Glutamatergic neuron (in vitro differentiated cells): ENCODE results near the gene SPOCD1. TPM values are rescaled to one million over a fixed set of nuclear protein-coding genes. Genes with fewer than 3 reads are reported as not detected.

ENCODE experiments used
- DNase-seq: peaks from one replicate; pipeline ENCODE4 v3.0.0; 2022
- H3K27ac Mint-ChIP-seq: one replicate; pipeline ENCODE4 v1.8.0; 2020; ENCODE audit warnings: mild to moderate bottlenecking, mixed read lengths, inconsistent platforms; ENCODE audit not compliant: unreplicated experiment
- H3K27me3 Mint-ChIP-seq: one replicate; pipeline ENCODE4 v1.8.0; 2020; ENCODE audit warnings: mild to moderate bottlenecking, moderate library complexity, mixed read lengths, inconsistent platforms; ENCODE audit not compliant: unreplicated experiment
- H3K36me3 Mint-ChIP-seq: one replicate; pipeline ENCODE4 v1.8.0; 2020; ENCODE audit warnings: mild to moderate bottlenecking, mixed read lengths, inconsistent platforms; ENCODE audit not compliant: unreplicated experiment
- H3K4me1 Mint-ChIP-seq: one replicate; pipeline ENCODE4 v1.8.0; 2020; ENCODE audit warnings: mild to moderate bottlenecking, low read depth, mixed read lengths, inconsistent platforms; ENCODE audit not compliant: unreplicated experiment
- H3K4me3 Mint-ChIP-seq: one replicate; pipeline ENCODE4 v1.8.0; 2020; ENCODE audit warnings: mild to moderate bottlenecking, mixed read lengths, inconsistent platforms; ENCODE audit not compliant: unreplicated experiment
- H3K9me3 Mint-ChIP-seq: one replicate; pipeline ENCODE4 v1.8.0; 2020; ENCODE audit warnings: mild to moderate bottlenecking, moderate library complexity, mixed read lengths, inconsistent platforms; ENCODE audit not compliant: unreplicated experiment
- total RNA-seq: library from RNA; stranded (reverse); fragmentation: NEBNext Ultra II Directional; extraction: Animal tissue kit (Norgen Biotek cat#: 25700); gene quantifications from one replicate; pipeline ENCODE4 v1.2.1, GENCODE V29; 2021; ENCODE audit not compliant: unreplicated experiment
- TF ChIP-seq, protein P1 (sequence below): fragments of 200-600 bp; sonication (generic); IDR thresholded peaks from one replicate; pipeline ENCODE4 v1.5.0; 2021; ENCODE audit not compliant: partially characterized antibody, unreplicated experiment

The SPOCD1 gene
- total RNA-seq, 1 donor from 2014 or later = 0.74 TPM

DNA sequence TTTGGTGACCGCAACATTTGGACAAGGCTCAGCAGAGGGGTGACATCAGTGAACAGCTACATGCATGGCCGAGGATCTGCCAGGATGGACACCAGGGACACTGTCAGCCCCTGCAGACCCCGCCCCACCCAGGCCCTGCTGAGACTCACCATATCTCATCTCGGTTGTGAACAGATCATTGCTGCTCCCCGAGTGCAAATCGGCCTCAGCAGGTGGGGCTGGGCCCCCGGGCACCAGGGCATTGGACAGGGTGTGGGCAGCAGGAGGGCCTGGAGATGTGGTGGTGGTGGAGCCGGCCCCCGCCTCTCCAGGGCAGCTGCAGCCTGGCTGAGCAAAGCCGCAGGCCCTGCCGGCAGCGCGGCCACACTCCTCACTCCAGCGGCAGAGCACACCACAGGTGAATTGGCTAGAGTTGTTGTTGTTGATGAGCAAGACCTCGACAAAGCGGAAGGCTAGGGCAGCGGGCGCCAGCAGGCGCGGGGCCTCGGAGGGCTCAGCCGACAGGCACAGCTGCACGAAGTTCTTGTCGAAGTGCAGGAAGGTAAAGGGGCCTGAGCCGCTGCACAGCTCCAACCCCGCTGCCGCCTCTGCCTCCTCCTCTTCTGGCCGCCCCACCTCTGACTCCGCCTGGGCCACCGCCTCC is 59.9 kb downstream of the SPOCD1 start:
- peaks cover 30% of the 10 kb centered on the region for H3K4me1 Mint-ChIP-seq
- TF ChIP-seq, protein P1, sequence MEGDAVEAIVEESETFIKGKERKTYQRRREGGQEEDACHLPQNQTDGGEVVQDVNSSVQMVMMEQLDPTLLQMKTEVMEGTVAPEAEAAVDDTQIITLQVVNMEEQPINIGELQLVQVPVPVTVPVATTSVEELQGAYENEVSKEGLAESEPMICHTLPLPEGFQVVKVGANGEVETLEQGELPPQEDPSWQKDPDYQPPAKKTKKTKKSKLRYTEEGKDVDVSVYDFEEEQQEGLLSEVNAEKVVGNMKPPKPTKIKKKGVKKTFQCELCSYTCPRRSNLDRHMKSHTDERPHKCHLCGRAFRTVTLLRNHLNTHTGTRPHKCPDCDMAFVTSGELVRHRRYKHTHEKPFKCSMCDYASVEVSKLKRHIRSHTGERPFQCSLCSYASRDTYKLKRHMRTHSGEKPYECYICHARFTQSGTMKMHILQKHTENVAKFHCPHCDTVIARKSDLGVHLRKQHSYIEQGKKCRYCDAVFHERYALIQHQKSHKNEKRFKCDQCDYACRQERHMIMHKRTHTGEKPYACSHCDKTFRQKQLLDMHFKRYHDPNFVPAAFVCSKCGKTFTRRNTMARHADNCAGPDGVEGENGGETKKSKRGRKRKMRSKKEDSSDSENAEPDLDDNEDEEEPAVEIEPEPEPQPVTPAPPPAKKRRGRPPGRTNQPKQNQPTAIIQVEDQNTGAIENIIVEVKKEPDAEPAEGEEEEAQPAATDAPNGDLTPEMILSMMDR = no peak
- H3K4me3 Mint-ChIP-seq = no peak overlapping the region
- no peak overlapping the region for H3K27ac Mint-ChIP-seq
- peaks cover 4% of the 10 kb centered on the region for H3K9me3 Mint-ChIP-seq
- peaks cover 9% of the 10 kb centered on the region for H3K27me3 Mint-ChIP-seq
- H3K36me3 Mint-ChIP-seq = no peaks in the 10 kb centered on the region
- DNase-seq = no peak

DNA sequence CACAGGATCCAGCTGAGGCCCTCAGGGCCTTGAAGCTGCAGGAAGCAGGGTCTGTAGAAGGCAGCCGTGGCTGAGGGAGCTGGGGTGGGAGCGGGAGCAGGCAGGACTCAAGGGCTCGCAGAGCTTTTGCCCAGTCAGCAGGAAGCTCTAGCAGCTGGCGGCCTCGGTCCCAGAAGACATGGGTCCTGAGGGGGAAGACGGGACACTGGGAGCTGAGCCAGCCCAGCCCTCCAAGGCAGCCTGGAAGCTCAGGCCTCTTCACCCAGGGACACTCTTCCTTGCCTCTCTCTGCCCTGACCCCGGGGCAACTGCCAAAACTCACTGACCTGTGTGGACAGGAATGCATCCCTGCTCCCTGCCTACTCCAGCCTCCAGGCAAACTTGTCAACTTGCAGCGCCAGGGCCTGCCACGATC is 60.6 kb downstream of the SPOCD1 start:
- no peaks in the 10 kb centered on the region for H3K36me3 Mint-ChIP-seq
- no peak for DNase-seq
- H3K4me3 Mint-ChIP-seq = no peak overlapping the region
- H3K9me3 Mint-ChIP-seq = peaks cover 4% of the 10 kb centered on the region
- peaks cover 29% of the 10 kb centered on the region for H3K4me1 Mint-ChIP-seq
- peaks cover 9% of the 10 kb centered on the region for H3K27me3 Mint-ChIP-seq
- H3K27ac Mint-ChIP-seq = no peak overlapping the region
- TF ChIP-seq, protein P1 = no peak

DNA sequence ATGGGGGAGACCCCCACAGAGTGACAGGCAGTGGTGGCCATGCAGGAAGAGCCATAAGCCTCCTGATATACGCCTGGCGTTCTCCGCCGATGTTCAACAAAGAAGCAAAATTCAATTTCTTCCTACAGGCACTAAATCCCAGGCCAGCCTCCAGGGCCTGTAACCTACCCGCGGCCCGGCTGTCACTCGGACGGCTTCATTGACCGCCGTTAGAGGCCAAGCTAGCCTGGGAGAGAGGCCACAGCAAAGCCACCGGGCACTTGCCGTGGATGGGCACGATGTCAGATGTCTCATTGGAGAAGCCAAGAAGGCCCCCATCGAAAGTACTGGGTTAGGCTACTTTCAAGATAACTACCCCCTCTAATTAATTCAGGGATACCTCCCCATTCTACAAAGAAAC is 61.4 kb downstream of the SPOCD1 start:
- TF ChIP-seq, protein P1 = no peak
- DNase-seq = no peak
- peaks cover 4% of the 10 kb centered on the region for H3K9me3 Mint-ChIP-seq
- peaks cover 11% of the 10 kb centered on the region for H3K27me3 Mint-ChIP-seq
- no peak overlapping the region for H3K27ac Mint-ChIP-seq
- no peak overlapping the region for H3K4me3 Mint-ChIP-seq
- no peaks in the 10 kb centered on the region for H3K36me3 Mint-ChIP-seq
- H3K4me1 Mint-ChIP-seq = peaks cover 23% of the 10 kb centered on the region

DNA sequence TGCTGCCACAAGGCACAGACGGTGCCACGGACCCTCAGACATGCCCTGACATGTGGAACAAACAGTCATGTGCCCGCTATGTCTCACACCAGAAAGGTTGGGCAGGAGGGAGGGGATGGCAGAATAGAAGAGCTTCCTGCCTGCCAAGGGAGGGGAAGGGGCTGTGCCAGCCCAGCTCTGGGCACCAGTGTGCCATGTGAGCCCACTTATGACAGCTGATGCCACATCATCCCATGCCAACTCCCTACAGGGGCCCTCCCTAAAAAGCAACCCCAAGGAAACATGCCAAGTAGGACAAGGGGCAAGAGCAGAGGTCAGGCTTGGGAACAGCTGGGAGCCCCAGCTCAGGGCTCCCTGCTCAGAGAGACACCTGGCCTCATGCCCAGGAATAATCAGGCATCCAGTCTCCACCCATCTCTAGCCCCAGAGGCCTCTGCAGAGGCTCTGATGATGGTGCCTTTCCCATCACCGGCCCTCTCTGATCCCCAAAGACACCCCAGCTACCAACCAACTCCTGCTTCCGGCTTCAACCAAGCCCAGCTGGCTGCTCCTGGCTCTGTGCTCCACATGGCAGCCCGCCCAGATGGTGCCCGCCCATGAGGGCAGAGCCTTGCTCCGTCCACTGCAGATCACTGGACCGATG is 62.0 kb downstream of the SPOCD1 start:
- no peak overlapping the region for H3K4me3 Mint-ChIP-seq
- TF ChIP-seq, protein P1 = no peak
- peaks cover 15% of the 10 kb centered on the region for H3K27me3 Mint-ChIP-seq
- H3K9me3 Mint-ChIP-seq = peaks cover 2% of the 10 kb centered on the region
- H3K27ac Mint-ChIP-seq = no peak overlapping the region
- no peak for DNase-seq
- H3K4me1 Mint-ChIP-seq = peaks cover 21% of the 10 kb centered on the region
- H3K36me3 Mint-ChIP-seq = no peaks in the 10 kb centered on the region

DNA sequence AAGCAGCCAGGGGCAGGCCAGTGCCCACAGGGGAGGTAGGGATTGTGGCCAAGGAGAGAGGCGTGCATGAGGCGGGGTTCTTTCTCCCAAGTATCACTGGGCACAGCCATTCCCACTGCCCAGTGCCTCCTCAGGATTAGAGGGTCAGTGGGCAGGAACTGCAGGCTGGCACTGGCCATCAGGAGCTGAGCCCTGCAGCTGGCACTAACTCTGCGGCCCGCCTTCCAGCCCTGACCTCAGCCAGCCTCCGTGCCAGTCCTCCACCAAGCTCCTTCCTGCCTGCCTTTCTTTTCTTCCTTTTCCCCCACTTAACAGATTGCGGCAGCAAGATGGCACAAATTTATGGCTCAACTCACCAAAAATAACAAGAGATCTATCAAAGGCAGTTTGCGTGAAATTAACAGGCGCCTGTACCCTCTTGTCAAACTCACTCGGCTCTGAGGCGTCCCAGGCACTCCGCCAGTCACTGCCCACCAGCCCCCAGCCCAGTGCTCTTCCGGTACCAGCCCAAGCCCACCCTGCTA is 62.8 kb downstream of the SPOCD1 start:
- H3K4me1 Mint-ChIP-seq = peaks cover 17% of the 10 kb centered on the region
- no peak for DNase-seq
- no peak overlapping the region for H3K4me3 Mint-ChIP-seq
- H3K27me3 Mint-ChIP-seq = peaks cover 15% of the 10 kb centered on the region
- H3K36me3 Mint-ChIP-seq = no peaks in the 10 kb centered on the region
- H3K27ac Mint-ChIP-seq = no peak overlapping the region
- TF ChIP-seq, protein P1 = no peak
- peaks cover 2% of the 10 kb centered on the region for H3K9me3 Mint-ChIP-seq
